Endothelial cell of umbilical vein (primary cell): ENCODE data around the gene RAP1GDS1.

Experiments
- CTCF ChIP-seq, 2 donors: IDR thresholded peaks; 1 replicate in 1 of 2; 2 replicates in 1 of 2; pipeline ENCODE4 v1.5.1; 2011; ENCODE audit warnings: low read length in 2 of 2, mild to moderate bottlenecking in 2 of 2, moderate library complexity in 2 of 2, control low read depth in 1 of 2, inconsistent platforms in 1 of 2, low read depth in 1 of 2; ENCODE audit not compliant: insufficient read depth in 1 of 2; ENCODE audit errors: extremely low read depth in 1 of 2
- EZH2 ChIP-seq: IDR thresholded peaks from 2 replicates; pipeline ENCODE4 v1.6.1; 2012; ENCODE audit warnings: borderline replicate concordance, low read depth, mild to moderate bottlenecking, moderate library complexity, low read length, inconsistent platforms; ENCODE audit not compliant: severe bottlenecking
- FOS ChIP-seq: IDR thresholded peaks from 2 replicates; pipeline ENCODE4 v1.6.1; 2011; ENCODE audit warnings: mild to moderate bottlenecking, low read length, moderate library complexity, borderline replicate concordance; ENCODE audit not compliant: insufficient read depth
- GATA2 ChIP-seq: IDR thresholded peaks from 2 replicates; pipeline ENCODE4 v1.7.0; 2011; ENCODE audit warnings: low read depth, mild to moderate bottlenecking, moderate library complexity, mixed read lengths, low read length; ENCODE audit not compliant: insufficient read length, insufficient read depth
- JUN ChIP-seq: IDR thresholded peaks from 2 replicates; pipeline ENCODE4 v1.6.1; 2011; ENCODE audit warnings: borderline replicate concordance, low read depth; ENCODE audit not compliant: insufficient read length, insufficient read depth
- MAX ChIP-seq: IDR thresholded peaks from 2 replicates; pipeline ENCODE4 v1.6.1; 2011; ENCODE audit not compliant: insufficient read depth, insufficient read length
- MYC ChIP-seq: IDR thresholded peaks from one replicate; pipeline ENCODE4 v1.6.1; 2011; ENCODE audit warnings: mild to moderate bottlenecking, low read depth, low read length
- POLR2A ChIP-seq: IDR thresholded peaks from 2 replicates; pipeline ENCODE4 v1.6.1; 2012; ENCODE audit warnings: low read depth, mild to moderate bottlenecking, control low read depth, low read length
- POLR2AphosphoS5 ChIP-seq: IDR thresholded peaks from 2 replicates; pipeline ENCODE4 v1.6.1; 2012; ENCODE audit warnings: low read depth, mild to moderate bottlenecking, control low read depth, low read length, moderate library complexity; ENCODE audit not compliant: insufficient read depth

GRCh38 chr4:98433691-98434090 lies 172.5 kb downstream of the RAP1GDS1 start:
- TF ChIP-seq CTCF (IDR thresholded peaks at IDR 0.05; ENCODE audit: extremely low read depth in 1 of 2, insufficient read depth in 1 of 2, low read depth in 1 of 2, low read length in 2 of 2): no peak
- TF ChIP-seq POLR2A: no peak
- no peak for TF ChIP-seq MYC
- no peak for TF ChIP-seq MAX
- no peak for TF ChIP-seq JUN
- no peak for TF ChIP-seq POLR2AphosphoS5
- no peak for TF ChIP-seq GATA2
- TF ChIP-seq EZH2: no peak
- TF ChIP-seq FOS: no peak
